NOMO-1 treated with dmso at 0.1 percent for 144 hours (cell line): Measurements from ENCODE around the gene CDX2.
"Not testable (repeated sequence)": the region's sequence is repeated elsewhere in the genome, so short reads cannot be mapped to it uniquely, and the experiment has no call there.

Experiments used
- DNase-seq: peaks from one replicate; lab custom pipeline; 2025; ENCODE audit not compliant: unreplicated experiment; lab: John Stamatoyannopoulos, UW

Gene CDX2, protein sequence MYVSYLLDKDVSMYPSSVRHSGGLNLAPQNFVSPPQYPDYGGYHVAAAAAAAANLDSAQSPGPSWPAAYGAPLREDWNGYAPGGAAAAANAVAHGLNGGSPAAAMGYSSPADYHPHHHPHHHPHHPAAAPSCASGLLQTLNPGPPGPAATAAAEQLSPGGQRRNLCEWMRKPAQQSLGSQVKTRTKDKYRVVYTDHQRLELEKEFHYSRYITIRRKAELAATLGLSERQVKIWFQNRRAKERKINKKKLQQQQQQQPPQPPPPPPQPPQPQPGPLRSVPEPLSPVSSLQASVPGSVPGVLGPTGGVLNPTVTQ

DNA sequence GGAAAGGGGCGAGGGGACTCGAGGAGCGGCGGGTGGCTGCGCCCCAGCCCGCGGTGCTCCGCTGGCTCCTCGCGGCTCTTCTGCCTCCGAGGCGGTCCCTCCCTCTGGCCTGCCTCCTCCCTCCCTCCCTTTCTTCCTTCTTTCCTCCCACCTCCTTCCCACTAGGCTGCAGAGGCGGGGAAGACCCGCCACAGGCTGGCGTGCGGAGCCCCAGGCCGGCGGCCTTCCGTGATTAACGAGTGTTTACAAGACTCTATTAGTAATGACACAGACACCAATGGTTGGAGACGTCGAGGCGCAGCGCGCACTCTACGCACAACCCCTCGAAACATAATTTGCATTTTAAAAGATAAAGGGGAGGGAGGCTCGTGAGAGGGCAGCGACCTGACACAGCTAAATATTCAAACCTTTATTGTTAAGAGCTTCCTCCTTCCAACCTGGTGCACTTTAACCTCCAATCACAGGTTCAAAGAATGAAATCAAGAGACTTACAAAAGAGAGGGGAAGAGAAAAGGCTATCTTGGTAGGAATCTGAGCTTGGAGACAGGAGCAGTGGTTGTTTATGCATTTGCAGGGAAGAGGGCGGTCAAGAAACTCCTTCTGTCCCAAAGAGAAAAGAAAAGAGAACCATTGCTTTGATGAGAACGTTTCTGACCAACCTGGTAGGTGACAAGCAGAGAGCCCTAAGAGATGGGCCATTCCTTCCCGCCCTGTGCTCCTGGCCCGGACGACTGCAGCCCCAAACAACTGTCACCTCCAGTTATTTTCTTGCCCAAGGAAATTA is at the start of gene CDX2:
Gene CDX2, minus strand, starts transcription at position 234 of the 784 bp plus-strand sequence. CDS start 309 bp downstream, outside the sequence.
- DNase-seq: no peak

DNA sequence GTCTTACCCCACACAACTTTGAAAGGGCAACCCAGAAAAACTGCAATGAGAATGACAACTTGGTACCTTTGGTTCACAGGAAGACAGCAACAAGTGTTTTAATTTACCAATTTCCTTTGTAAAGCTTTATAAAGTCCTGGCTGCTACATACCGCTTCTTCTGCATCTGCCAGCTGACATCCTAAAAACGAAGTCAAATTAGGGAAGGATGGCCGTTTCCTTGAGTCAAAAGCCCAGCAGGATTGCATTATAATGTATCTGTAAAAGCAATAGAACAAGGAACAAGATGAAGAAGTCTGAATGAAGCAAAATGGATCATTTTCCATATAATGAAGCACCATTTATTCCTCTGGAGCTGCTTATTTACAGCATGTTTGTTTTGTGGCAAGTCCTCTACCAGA is 45.2 kb upstream of the CDX2 start:
- DNase-seq: no peak

DNA sequence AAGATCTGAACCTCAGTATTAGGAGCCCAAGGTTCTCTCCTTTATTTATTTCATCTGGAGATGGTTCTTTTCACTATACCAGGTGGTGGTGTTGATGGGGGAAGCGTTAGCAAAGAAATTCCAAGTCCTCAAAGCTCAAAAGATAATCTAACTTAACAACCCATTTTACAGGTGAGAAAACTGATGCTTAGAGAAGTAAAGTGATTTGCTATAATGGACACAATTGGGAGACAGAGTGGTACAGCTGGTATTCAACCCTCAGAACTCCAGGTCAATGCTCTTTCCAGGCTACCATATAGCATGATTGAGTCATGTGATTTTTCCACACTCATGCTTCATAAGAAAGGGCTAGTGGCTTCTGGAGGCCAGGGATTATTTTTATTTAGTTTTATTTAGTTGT is 44.4 kb upstream of the CDX2 start:
- DNase-seq: no peak

GRCh38 chr13:28012896-28013295 is 43.8 kb upstream of the CDX2 start:
- no peak for DNase-seq

DNA sequence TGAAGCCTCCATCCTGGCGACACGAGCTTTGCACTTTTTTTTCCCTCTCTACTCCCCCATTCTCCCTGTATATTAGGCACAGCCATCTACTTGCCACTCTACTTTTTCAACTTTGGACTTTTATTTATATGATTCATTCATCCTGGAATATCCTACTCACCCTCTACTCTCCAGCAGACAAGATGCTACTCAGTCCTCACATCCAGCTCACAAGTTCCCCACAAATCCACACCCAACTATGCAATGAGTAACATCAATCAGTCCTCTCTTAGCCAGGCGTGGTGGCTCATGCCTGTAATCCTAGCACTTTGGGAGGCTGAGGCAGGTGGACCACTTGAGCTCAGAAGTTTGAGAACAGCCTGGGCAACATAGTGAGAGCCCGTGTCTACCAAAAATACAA is 43.3 kb upstream of the CDX2 start:
- DNase-seq: no peak

DNA sequence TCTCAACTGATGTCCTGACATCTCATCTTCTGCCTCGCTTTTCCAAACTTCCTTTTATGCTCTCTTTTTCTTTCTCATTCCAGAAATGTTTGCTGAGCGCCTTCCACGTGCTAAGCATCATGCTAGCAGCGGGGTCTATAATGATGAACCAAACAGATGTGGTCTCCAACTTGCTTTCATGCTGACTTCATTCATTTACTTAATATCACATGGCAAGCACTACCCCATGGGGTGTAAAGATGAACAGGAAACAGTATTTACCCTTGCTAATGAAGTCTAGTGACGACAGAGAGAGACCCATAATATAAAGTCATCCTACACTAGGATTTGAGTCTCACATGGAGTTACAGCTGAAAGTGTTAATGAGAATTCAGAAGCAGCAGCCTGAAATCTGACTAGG is 40.9 kb upstream of the CDX2 start:
- no peak for DNase-seq

DNA sequence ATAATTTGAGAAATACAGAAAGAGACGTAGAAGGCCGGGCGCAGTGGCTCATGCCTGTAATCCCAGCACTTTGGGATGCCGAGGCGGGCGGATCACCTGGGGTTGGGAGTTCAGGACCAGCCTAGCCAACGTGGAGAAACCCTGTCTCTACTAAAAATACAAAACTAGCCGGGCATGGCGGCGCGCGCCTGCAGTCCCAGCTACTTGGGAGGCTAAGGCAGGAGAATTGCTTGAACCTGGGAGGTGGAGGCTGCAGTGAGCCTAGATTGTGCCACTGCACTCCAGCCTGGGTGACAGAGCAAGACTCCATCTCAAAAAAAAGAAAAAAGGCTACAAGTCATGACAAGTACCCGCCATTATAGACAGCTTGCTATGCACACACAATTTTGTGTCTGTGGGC is 35.9 kb upstream of the CDX2 start:
- DNase-seq: not testable (repeated sequence)

- DNase-seq: no peak
Measured at GRCh38 chr13:28002886-28003698, 34.0 kb upstream of the CDX2 start.

DNA sequence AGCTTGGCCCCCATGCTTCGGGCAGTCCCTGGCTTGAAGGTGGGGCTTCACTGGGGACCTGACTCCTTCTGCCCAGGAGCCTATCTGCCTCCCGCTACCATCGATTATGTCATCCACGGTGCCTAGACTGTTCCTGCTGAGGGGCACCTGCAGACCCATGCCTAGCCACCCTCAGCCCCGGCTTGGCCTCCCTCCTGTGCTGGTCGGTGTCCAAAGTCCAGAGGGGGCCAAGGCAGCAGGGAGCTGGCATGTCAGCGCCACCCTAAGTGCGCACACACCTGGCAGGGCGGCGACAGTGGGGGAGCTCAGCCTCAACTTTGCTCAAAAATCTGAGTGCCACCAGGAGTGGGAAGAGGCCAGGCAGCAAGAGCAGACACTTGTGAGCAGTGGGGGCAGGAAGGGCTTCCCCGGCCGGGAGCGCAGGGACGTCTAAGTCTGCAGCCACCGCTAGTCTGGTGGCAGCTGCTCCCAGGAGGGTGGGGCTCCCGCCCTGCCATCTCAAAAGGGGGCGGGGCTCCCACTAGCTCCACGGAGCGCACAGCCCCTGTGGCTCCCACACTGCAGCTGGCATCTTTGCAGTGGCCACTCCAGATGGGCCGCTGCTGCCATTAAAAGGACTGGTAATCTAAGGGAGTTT is 32.8 kb upstream of the CDX2 start:
- no peak for DNase-seq

- no peak for DNase-seq
Measured at GRCh38 chr13:28001049-28001448, 31.9 kb upstream of the CDX2 start.

- DNase-seq: no peak
Measured at GRCh38 chr13:28000567-28000966, 31.5 kb upstream of the CDX2 start.

DNA sequence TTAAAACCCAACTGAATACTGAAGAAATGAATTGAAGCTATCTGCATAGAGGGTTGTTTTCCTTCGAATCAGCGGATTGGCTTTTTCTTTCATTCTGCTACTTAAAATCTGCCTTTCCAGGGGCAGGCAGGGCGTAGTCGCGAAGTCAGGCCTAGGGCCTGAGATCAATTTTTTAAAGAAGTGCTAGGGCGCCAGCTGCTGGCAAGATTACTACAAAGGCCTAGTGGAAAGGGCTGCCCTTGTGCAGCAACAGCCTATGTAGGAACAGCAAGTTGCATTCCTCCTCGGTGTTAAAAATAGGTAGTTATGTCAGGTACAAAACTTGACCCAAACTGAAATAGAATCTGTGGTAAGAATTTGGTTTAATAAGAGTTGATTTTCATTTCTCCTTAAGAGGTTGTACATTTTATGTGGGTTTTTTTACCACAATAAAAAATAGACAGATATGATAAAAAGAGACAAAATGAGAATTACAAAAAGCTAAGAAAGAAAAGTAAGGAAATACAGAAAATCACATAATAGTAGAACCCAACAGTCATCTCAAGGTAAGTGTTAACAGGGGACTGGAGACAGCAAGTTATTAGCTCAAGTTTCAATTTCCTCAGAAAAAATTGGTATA is 28.9 kb upstream of the CDX2 start:
- peak; percentile 50 for DNase-seq

GRCh38 chr13:27991881-27992280 is 22.8 kb upstream of the CDX2 start:
- no peak for DNase-seq

DNA sequence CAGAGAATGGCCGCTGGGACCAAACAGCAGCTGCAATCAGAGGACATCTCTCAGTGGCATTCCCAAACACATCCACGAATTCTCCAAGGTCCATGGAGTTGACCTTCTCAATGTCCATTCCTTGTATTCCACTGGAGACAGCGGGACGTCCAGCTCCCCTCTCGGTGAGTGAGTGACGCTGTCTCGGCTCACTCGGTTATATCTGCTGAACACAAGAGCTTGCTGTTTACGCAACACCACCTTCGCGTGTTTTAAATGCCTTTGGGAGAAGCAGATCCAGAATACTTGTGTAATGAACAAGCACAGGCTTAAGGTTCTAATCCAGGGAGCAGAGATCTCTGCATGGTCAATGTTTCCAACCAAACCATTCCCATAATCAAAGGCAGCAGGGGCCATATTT is 19.4 kb upstream of the CDX2 start, which contains the start of gene URAD:
Gene URAD, minus strand, starts transcription at position 174 of the 400 bp plus-strand sequence. Its CDS starts 56 bp downstream, at position 118.
- DNase-seq: no peak

DNA sequence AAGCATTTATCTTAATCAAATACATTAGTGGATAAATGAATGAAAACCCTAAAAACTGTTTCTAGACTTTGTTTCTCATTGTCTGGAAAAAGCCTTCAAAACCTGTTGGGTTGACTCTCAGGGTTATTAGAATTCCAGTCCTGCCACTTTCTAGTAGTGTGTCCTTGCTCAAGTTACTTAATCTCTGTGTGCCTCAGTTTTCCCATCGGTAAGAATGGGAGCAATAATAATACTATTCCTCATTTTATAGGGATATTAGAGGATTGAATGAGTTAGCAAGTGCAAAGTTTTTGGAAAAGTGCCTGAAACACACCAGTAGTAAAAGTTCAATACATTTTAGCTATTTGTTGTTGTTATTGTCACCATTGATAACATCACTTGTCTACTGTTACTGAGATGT is 16.5 kb upstream of the CDX2 start:
- DNase-seq: no peak

DNA sequence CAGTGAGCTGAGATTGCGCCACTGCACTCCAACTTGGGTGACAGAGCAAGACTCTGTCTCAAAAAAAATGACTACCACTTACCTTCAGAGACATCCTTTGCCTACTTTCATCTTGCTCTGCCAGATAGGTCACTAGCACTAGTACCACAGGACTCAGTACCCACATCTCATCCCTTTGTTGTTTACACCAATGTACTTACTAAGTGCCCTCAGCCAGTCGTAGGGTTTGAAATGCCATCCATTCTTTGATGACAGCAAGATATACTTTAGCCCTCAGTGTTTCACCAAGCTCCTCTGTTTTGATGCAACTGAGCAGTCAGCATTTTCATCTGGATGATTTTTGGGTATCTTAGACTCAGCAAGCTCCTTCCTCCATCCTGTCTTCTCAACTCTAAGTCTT is 13.2 kb upstream of the CDX2 start:
- DNase-seq: no peak

DNA sequence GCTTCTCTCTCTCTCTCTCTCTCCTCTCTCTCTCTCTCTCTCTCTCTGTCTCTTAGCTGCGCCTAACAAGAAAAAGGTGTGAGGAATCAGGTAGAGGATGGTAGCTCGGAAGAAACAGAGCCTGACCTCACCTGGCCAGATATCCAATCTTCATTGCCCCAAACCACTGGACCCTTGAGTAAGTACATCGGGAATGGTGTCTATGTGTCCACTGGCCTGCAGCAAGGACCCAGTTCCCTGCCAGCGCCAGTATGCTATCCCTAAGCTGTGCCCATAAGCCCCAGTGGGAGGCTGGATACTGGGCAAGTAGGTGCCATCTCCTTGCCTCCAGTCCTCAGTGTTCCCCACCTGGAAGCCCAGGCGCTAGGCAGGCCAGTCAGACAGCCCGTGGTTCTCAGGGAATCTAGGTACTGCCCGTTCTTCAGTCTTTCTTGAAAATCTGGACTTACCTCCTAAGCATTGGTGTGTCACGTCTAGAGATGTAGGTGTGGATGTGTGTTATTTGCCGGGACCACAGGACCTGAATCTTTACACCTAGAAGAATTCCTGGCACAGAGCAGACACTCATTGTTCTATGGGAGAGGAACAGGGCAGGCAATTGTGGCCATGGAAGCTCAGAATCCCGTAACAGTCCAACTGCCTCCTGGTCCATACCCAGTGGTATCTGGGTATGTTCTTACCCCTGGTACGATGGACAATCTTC is 12.0 kb upstream of the CDX2 start:
- DNase-seq: no peak

GRCh38 chr13:27980280-27980998 is 11.3 kb upstream of the CDX2 start:
- no peak for DNase-seq

- DNase-seq: no peak
Measured at GRCh38 chr13:27979765-27980279, 10.7 kb upstream of the CDX2 start.
